MM.1S (cell line): Measurements from ENCODE around the gene MGA.
A peak's percentile ranks its signal among the peaks of the same experiment; 100 is the strongest.

Experiments
- DNase-seq: peaks from one replicate; pipeline ENCODE4 v3.0.0-alpha.2; 2015
- H2AFZ ChIP-seq: fragments of 300-600 bp; sonication (generic); 2 replicates; pipeline ENCODE4 v1.6.0; 2016; ENCODE audit warnings: antibody characterized with exemption, low read length
- H3F3A ChIP-seq: fragments of 300-600 bp; sonication (generic); 2 replicates; pipeline ENCODE4 v1.6.1; 2016; ENCODE audit warnings: mild to moderate bottlenecking, antibody characterized with exemption, low read length, moderate library complexity, mixed read lengths; ENCODE audit not compliant: insufficient read depth
- H3K27ac ChIP-seq: fragments of 300-600 bp; sonication (generic); 2 replicates; pipeline ENCODE4 v1.5.1; 2016; ENCODE audit warnings: mild to moderate bottlenecking, low read length
- H3K27me3 ChIP-seq: fragments of 300-600 bp; sonication (generic); replicated peaks from 2 replicates; pipeline ENCODE4 v1.6.0; 2016; ENCODE audit warnings: low read length; ENCODE audit not compliant: insufficient read depth
- H3K36me3 ChIP-seq: fragments of 300-600 bp; sonication (generic); replicated peaks from 2 replicates; pipeline ENCODE4 v1.6.1; 2016; ENCODE audit warnings: mild to moderate bottlenecking, low read length, mixed read lengths; ENCODE audit not compliant: insufficient read depth
- H3K4me1 ChIP-seq: fragments of 300-600 bp; sonication (generic); 2 replicates; pipeline ENCODE4 v1.6.1; 2016; ENCODE audit warnings: low read length, mixed read lengths
- H3K4me2 ChIP-seq: fragments of 300-600 bp; sonication (generic); 2 replicates; pipeline ENCODE4 v1.6.0; 2016; ENCODE audit warnings: low read depth, low read length
- H3K4me3 ChIP-seq: fragments of 300-600 bp; sonication (generic); 2 replicates; pipeline ENCODE4 v1.5.1; 2016; ENCODE audit warnings: low read length, mixed read lengths
- H3K79me2 ChIP-seq: fragments of 300-600 bp; sonication (generic); 2 replicates; pipeline ENCODE4 v1.6.1; 2016; ENCODE audit warnings: mixed run types, low read length, mixed read lengths
- H3K9ac ChIP-seq: fragments of 300-600 bp; sonication (generic); 2 replicates; pipeline ENCODE4 v1.6.1; 2016; ENCODE audit warnings: low read length, mixed read lengths
- H3K9me2 ChIP-seq: fragments of 300-600 bp; sonication (generic); replicated peaks from 2 replicates; pipeline ENCODE4 v1.6.1; 2016; ENCODE audit warnings: mild to moderate bottlenecking, low read length, mixed read lengths; ENCODE audit not compliant: insufficient read depth
- H3K9me3 ChIP-seq: fragments of 300-600 bp; sonication (generic); replicated peaks from 2 replicates; pipeline ENCODE4 v1.6.1; 2016; ENCODE audit warnings: mild to moderate bottlenecking, low read length, mixed read lengths; ENCODE audit not compliant: insufficient read depth
- H4K20me1 ChIP-seq: fragments of 300-600 bp; sonication (generic); 2 replicates; pipeline ENCODE4 v1.6.1; 2016; ENCODE audit warnings: mild to moderate bottlenecking, low read length, moderate library complexity, mixed read lengths; ENCODE audit not compliant: insufficient read depth
- CTCF ChIP-seq: fragments of 300-600 bp; sonication (generic); IDR thresholded peaks from 2 replicates; pipeline ENCODE4 v1.5.1; 2016; ENCODE audit warnings: antibody characterized with exemption, low read length, mixed read lengths
- EZH2 ChIP-seq: fragments of 300-600 bp; sonication (generic); optimal IDR thresholded peaks from 2 replicates; pipeline ENCODE3; 2017; ENCODE audit warnings: low read depth, mild to moderate bottlenecking, antibody characterized with exemption, low read length, mixed read lengths
- EZH2phosphoT487 ChIP-seq: fragments of 300-600 bp; sonication (generic); IDR thresholded peaks from 2 replicates; pipeline ENCODE4 v1.6.1; 2018; ENCODE audit warnings: antibody characterized with exemption, low read length

Gene MGA

GRCh38 chr15:41773729-41774061 is 113.5 kb downstream of the MGA start:
- Histone ChIP-seq H3K36me3 (no peaks in the 10 kb centered on the region), H3K4me1 (peaks cover 18% of the 10 kb centered on the region), H3K27me3 (no peaks in the 10 kb centered on the region), H3K9me3 (no peaks in the 10 kb centered on the region), H3K4me2 (peak overlapping the region; percentile 84), H3K4me3 (peak overlapping the region; percentile 82), H3F3A (peaks cover 17% of the 10 kb centered on the region), H3K79me2 (peaks cover 9% of the 10 kb centered on the region; the same call in 1 of the 2 replicates), H3K9me2 (no peaks in the 10 kb centered on the region), H2AFZ (peak overlapping the region; percentile 60; the same call in 1 of the 2 replicates), H4K20me1 (no peaks in the 10 kb centered on the region), H3K27ac (peak overlapping the region; percentile 73; the same call in 1 of the 2 replicates), H3K9ac (peak overlapping the region; percentile 32; the same call in 1 of the 2 replicates)
- DNase-seq = no peak
- no peak for TF ChIP-seq EZH2phosphoT487
- no peak for TF ChIP-seq CTCF
- TF ChIP-seq EZH2 = no peak

- Histone ChIP-seq H3K27me3 (no peaks in the 10 kb centered on the region), H3K9ac (peak within 1 kb of the TSS; percentile 58; the same call in 1 of the 2 replicates), H3K9me2 (no peaks in the 10 kb centered on the region), H2AFZ (peak within 1 kb of the TSS; percentile 73), H3F3A (peaks cover 18% of the 10 kb centered on the region), H3K4me2 (peak within 1 kb of the TSS; percentile 84), H3K9me3 (no peaks in the 10 kb centered on the region), H3K79me2 (peaks cover 9% of the 10 kb centered on the region; the same call in 1 of the 2 replicates), H3K27ac (peak within 1 kb of the TSS; percentile 73), H3K36me3 (no peaks in the 10 kb centered on the region), H4K20me1 (no peaks in the 10 kb centered on the region), H3K4me1 (peaks cover 18% of the 10 kb centered on the region), H3K4me3 (peak within 1 kb of the TSS; percentile 82)
- peak; percentile 98 for DNase-seq
- peak; percentile 92 for TF ChIP-seq CTCF
- no peak for TF ChIP-seq EZH2phosphoT487
- no peak for TF ChIP-seq EZH2
Observed at GRCh38 chr15:41774062-41774881, 114.1 kb downstream of the MGA start, which contains the start of gene MAPKBP1. TSS of gene MAPKBP1 (plus strand) at chr15:41774484. CDS start at chr15:41775276, 792 bp downstream.

- Histone ChIP-seq H3K9ac (peak overlapping the region; percentile 58; the same call in 1 of the 2 replicates), H3K27me3 (no peaks in the 10 kb centered on the region), H3K9me3 (no peaks in the 10 kb centered on the region), H4K20me1 (no peaks in the 10 kb centered on the region), H2AFZ (peak overlapping the region; percentile 73), H3K79me2 (peaks cover 9% of the 10 kb centered on the region; the same call in 1 of the 2 replicates), H3F3A (peaks cover 24% of the 10 kb centered on the region), H3K4me1 (peaks cover 23% of the 10 kb centered on the region), H3K27ac (peak overlapping the region; percentile 73; the same call in 1 of the 2 replicates), H3K9me2 (no peaks in the 10 kb centered on the region), H3K36me3 (no peaks in the 10 kb centered on the region), H3K4me3 (peak overlapping the region; percentile 82), H3K4me2 (peak overlapping the region; percentile 75)
- TF ChIP-seq EZH2 = no peak
- no peak for TF ChIP-seq CTCF
- DNase-seq = no peak
Observed at GRCh38 chr15:41774882-41775417, 114.7 kb downstream of the MGA start.
